Sigmoid colon (tissue), 7 donors: ENCODE results near the gene NCR3LG1. TPM values are rescaled to one million over a fixed set of nuclear protein-coding genes. Genes with fewer than 3 reads are reported as not detected.
A peak's percentile ranks its signal among the peaks of the same experiment; 100 is the strongest.

ENCODE experiments used
- DNase-seq: peaks from one replicate; pipeline ENCODE4 v3.0.0-alpha.2; 2019
- H3K27ac ChIP-seq, 4 donors: fragments of 200-600 bp; sonication (generic); one replicate each; pipeline ENCODE4 v1.5.1; 2016 to 2019; ENCODE audit warnings: mild to moderate bottlenecking in 1 of 4
- H3K27me3 ChIP-seq, 3 donors: fragments of 200-600 bp; sonication (generic); one replicate each; pipeline ENCODE4 v1.5.1; 2019; ENCODE audit warnings: mild to moderate bottlenecking in 1 of 3
- H3K36me3 ChIP-seq, 4 donors: fragments of 200-600 bp; sonication (generic); one replicate each; pipeline ENCODE4 v1.5.1; 2016 to 2019
- H3K4me1 ChIP-seq, 4 donors: fragments of 200-600 bp; sonication (generic); one replicate each; pipeline ENCODE4 v1.5.1; 2017 to 2019
- H3K4me3 ChIP-seq, 4 donors: fragments of 200-600 bp; sonication (generic); one replicate each; pipeline ENCODE4 v1.5.1; 2017 to 2019; ENCODE audit warnings: mild to moderate bottlenecking in 2 of 4, moderate library complexity in 1 of 4
- H3K9me3 ChIP-seq, 4 donors: fragments of 200-600 bp in 3 of 4; sonication (generic) in 3 of 4; one replicate each; pipeline versions ENCODE4 v1.5.1 to v1.6.1; 2013 to 2019
- EP300 ChIP-seq, 4 donors: sonication (generic); formaldehyde crosslinking; IDR thresholded peaks; one replicate each; pipeline ENCODE4 v1.6.1; 2017; ENCODE audit warnings: antibody characterized with exemption in 4 of 4
- POLR2A ChIP-seq, 2 donors: fragments of 450-650 bp; IDR thresholded peaks; one replicate each; pipeline ENCODE4 v1.6.1; 2016; ENCODE audit warnings: antibody characterized with exemption in 2 of 2, mild to moderate bottlenecking in 2 of 2, moderate library complexity in 2 of 2
- POLR2AphosphoS5 ChIP-seq, 4 donors: sonication (generic); formaldehyde crosslinking; IDR thresholded peaks; one replicate each; pipeline ENCODE4 v1.6.1; 2017; ENCODE audit warnings: antibody characterized with exemption in 4 of 4
- WGBS, 2 donors: extraction: QIAGEN DNeasy Blood & Tissue Kit; methylation state at CpG; one replicate each; pipeline ENCODE4 v1.1.7; 2013; 5-methylcytosine and 5-hydroxymethylcytosine counted together
- intact Hi-C: fragments of 100-400 bp; cut with DNase I; formaldehyde crosslinking; loops from one replicate; pipeline ENCODE4 v1.15.1; 2023
- polyA plus RNA-seq, 3 donors: library from polyadenylated mRNA; stranded (reverse); fragments of 200-250 nt; gene quantifications; one replicate each; pipeline ENCODE4 v1.2.3, GENCODE V29; 2013
- total RNA-seq, 4 donors: library from RNA; depleted of rRNA; stranded (reverse); fragments of >200 nt; gene quantifications; one replicate each; pipeline ENCODE4 v1.1.0, GENCODE V29; 2016
- TF ChIP-seq, protein P1 (sequence below), 4 experiments: fragments of 450-650 bp in 3 of 4; fragments of 200-600 bp in 1 of 4; IDR thresholded peaks; one replicate each; pipeline ENCODE4 v1.5.1; 2016 to 2019; ENCODE audit warnings: antibody characterized with exemption in 4 of 4, mild to moderate bottlenecking in 3 of 4, moderate library complexity in 2 of 4
- donor health status: healthy with polysubstance abuse.
- donor health status: Bipolar disorder and iron deficiency.
- donor health status: healthy.

Gene NCR3LG1
- total and polyA plus RNA-seq, 7 donors: 0.69 to 4.6 (median 2.1) TPM; not detected in 1

DNA sequence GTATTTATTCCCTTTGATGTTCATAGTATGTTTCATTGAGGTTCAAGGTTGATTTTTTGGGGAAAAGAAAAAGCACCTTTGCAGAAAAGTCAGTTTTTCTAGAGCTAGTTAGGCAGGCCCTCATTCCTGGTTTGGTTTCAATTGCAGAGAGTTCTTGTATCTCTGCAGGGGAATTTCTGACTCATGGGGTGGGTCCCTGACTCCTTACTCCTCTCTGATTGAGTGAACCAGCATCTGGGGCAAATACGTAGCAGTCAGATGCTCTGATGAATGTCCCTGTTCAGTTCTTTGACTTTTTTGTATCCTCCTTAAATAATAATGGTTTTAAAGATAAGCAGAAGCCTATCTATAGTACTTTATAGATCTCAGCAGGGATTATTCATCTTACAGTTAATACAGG is 7.7 kb upstream of the NCR3LG1 start:
- no peaks in the 10 kb centered on the region for H3K27me3 ChIP-seq
- intact Hi-C loops: no loop called here

DNA sequence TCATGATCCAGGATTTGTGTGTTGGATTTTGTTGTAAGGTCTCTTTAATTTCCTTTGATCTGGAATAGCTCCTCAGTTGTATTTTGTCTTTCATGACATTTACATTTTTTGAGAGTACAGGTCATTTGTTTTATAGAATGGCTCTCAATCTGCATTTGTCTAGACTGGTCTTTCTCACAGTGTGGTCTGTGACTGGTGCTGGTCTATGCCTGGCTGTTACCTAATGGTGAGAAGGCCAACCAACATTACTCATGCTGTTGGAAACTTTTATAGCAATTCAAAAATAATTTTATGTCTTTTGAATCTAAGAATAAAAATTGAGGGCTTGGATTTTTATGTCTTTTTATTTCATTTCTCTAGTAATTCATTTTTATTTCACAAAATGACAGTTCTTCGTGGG is 3.9 kb upstream of the NCR3LG1 start:
- TF ChIP-seq POLR2AphosphoS5 (IDR thresholded peaks at IDR 0.05) (no peak), POLR2A (IDR thresholded peaks at IDR 0.05) (no peak), EP300 (IDR thresholded peaks at IDR 0.05) (no peak)
- TF ChIP-seq, protein P1, sequence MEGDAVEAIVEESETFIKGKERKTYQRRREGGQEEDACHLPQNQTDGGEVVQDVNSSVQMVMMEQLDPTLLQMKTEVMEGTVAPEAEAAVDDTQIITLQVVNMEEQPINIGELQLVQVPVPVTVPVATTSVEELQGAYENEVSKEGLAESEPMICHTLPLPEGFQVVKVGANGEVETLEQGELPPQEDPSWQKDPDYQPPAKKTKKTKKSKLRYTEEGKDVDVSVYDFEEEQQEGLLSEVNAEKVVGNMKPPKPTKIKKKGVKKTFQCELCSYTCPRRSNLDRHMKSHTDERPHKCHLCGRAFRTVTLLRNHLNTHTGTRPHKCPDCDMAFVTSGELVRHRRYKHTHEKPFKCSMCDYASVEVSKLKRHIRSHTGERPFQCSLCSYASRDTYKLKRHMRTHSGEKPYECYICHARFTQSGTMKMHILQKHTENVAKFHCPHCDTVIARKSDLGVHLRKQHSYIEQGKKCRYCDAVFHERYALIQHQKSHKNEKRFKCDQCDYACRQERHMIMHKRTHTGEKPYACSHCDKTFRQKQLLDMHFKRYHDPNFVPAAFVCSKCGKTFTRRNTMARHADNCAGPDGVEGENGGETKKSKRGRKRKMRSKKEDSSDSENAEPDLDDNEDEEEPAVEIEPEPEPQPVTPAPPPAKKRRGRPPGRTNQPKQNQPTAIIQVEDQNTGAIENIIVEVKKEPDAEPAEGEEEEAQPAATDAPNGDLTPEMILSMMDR (IDR thresholded peaks at IDR 0.05): no peak
- H3K4me3 ChIP-seq: no peak overlapping the region
- H3K27me3 ChIP-seq: no peaks in the 10 kb centered on the region
- no peak for DNase-seq
- H3K27ac ChIP-seq: no peak overlapping the region
- 78 to 88% methylated on average over 1 of the region's 1 CpG for WGBS, 2 donors
- intact Hi-C loops: no loop called here
- peaks cover 0 to 16% (median 13%) of the 10 kb centered on the region in 4 donors for H3K4me1 ChIP-seq
- H3K9me3 ChIP-seq: no peaks in the 10 kb centered on the region
- H3K36me3 ChIP-seq: no peaks in the 10 kb centered on the region

More for the DNA sequence above, 7.7 kb upstream of the NCR3LG1 start:
- Histone ChIP-seq H3K9me3 (no peaks in the 10 kb centered on the region), H3K27ac (no peak overlapping the region), H3K36me3 (no peaks in the 10 kb centered on the region), H3K4me1 (no peaks in the 10 kb centered on the region), H3K4me3 (no peak overlapping the region)
- TF ChIP-seq, protein P1 (IDR thresholded peaks at IDR 0.05): no peak
- TF ChIP-seq POLR2A (IDR thresholded peaks at IDR 0.05): no peak
- no peak for TF ChIP-seq EP300 (IDR thresholded peaks at IDR 0.05)
- no peak for TF ChIP-seq POLR2AphosphoS5 (IDR thresholded peaks at IDR 0.05)
- 87 to 97% methylated on average over 1 of the region's 1 CpG for WGBS, 2 donors
- no peak for DNase-seq

DNA sequence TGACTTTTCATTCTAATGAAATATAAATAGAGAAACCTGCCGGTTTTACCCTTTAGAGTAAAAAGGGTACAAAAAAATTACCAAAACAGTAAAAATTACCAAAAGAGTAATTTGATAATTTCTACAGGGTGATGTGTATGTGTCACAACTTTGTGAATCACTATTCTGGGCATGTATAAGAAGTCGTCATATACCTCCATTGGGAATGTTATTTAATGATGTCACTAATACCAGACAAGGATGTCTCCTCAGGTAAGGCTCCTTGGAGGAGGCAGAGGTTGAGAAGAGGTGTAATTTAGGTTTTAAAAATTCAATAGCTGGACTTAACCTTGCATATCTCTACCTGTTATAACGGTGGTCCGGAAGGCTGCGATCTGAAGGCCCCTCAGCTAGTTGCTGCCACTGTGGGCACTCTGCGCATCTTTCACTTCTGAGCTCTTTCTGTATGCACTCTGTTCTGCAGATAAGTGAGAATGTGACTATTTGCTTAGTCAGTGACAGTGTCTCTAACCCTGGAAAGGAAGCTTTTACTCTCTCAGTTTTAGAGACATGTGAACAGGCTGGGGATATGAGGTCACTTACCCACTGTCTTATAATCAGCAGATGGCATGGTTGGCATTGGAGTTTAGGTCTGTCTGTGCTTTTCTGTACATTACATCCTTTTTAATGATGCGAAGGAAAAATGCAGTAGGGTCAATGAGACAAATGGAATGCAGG is 987 bp upstream of the NCR3LG1 start:
- Histone ChIP-seq H3K4me1 (peaks cover 0 to 31% (median 23%) of the 10 kb centered on the region in 4 donors), H3K9me3 (no peaks in the 10 kb centered on the region), H3K4me3 (no peak overlapping the region), H3K36me3 (no peaks in the 10 kb centered on the region), H3K27me3 (no peaks in the 10 kb centered on the region), H3K27ac (no peak overlapping the region)
- no peak for TF ChIP-seq EP300 (IDR thresholded peaks at IDR 0.05)
- no peak for TF ChIP-seq POLR2A (IDR thresholded peaks at IDR 0.05)
- no peak for TF ChIP-seq POLR2AphosphoS5 (IDR thresholded peaks at IDR 0.05)
- TF ChIP-seq, protein P1 (IDR thresholded peaks at IDR 0.05): no peak
- no peak for DNase-seq
- intact Hi-C loops: loop anchor here (5.0 kb wide), 3 partner anchors 143 to 1177 kb away; partner anchors contain the start of genes GTF2H1, HPS5, PIK3C2A and TSG101
- 95% methylated on average over 7 of the region's 7 CpGs for WGBS, 2 donors

DNA sequence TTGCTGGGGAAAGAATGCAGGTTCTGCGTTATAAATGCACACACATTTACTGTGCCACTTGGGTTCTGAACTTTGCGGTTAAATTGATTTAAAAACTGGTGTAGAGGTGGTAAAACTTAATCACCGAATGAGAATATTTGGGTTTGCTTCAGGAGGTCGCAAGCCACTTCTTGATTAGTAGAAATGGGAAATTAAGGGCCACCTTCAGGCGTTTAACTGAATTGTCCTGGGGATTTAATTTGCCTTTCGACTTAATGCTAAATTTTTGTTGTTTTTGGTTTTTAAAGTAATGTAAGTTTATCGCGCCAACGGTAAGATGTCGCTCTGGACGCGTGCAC is 459 bp upstream of the NCR3LG1 start:
- Histone ChIP-seq H3K9me3 (no peaks in the 10 kb centered on the region), H3K27ac (peak overlapping the region; percentile 57 to 92 (median 84)), H3K36me3 (no peaks in the 10 kb centered on the region), H3K27me3 (no peaks in the 10 kb centered on the region), H3K4me3 (peak overlapping the region; percentile 62 to 79 (median 70)), H3K4me1 (peaks cover 0 to 31% (median 23%) of the 10 kb centered on the region in 4 donors)
- intact Hi-C loops: loop anchor here (5.0 kb wide), 3 partner anchors 144 to 1176 kb away; partner anchors contain the start of genes GTF2H1, HPS5, PIK3C2A and TSG101
- 20% methylated on average over 12 of the region's 12 CpGs for WGBS, 2 donors
- TF ChIP-seq, protein P1 (IDR thresholded peaks at IDR 0.05): peak in 1 of 4 experiments; percentile 5
- TF ChIP-seq EP300 (IDR thresholded peaks at IDR 0.05) (no peak), POLR2AphosphoS5 (IDR thresholded peaks at IDR 0.05) (no peak), POLR2A (IDR thresholded peaks at IDR 0.05) (no peak)
- DNase-seq: no peak
